Osteoblast (primary cell): ENCODE measurements around the gene RASD2. TPM values are rescaled to one million over a fixed set of nuclear protein-coding genes. Genes with fewer than 3 reads are reported as not detected.

Experiments
- DNase-seq: peaks from one replicate; pipeline ENCODE4 v3.0.0; 2011; ENCODE audit warnings: low spot score, mixed read lengths; ENCODE audit not compliant: insufficient read length; ENCODE audit errors: missing footprints
- H2AFZ ChIP-seq: 2 replicates; pipeline ENCODE4 v1.6.0; 2011; ENCODE audit warnings: mild to moderate bottlenecking, low read length
- H3K27ac ChIP-seq: 2 replicates; pipeline ENCODE4 v1.5.1; 2011; ENCODE audit warnings: mild to moderate bottlenecking, low read depth, low read length, moderate library complexity
- H3K27me3 ChIP-seq: 2 replicates; pipeline ENCODE4 v1.6.0; 2012; ENCODE audit warnings: mild to moderate bottlenecking, control low read depth, inconsistent platforms, low read length, moderate library complexity; ENCODE audit not compliant: insufficient read depth
- H3K36me3 ChIP-seq: 2 replicates; pipeline ENCODE4 v1.5.1; 2011; ENCODE audit warnings: mild to moderate bottlenecking, low read length, control low read depth, moderate library complexity; ENCODE audit not compliant: insufficient read depth
- H3K4me1 ChIP-seq: 2 replicates; pipeline ENCODE4 v1.5.1; 2011; ENCODE audit warnings: mild to moderate bottlenecking, low read length, control low read depth, moderate library complexity; ENCODE audit not compliant: insufficient read depth
- H3K4me2 ChIP-seq: 2 replicates; pipeline ENCODE4 v1.6.0; 2011; ENCODE audit warnings: mild to moderate bottlenecking, low read length; ENCODE audit not compliant: insufficient read depth
- H3K4me3 ChIP-seq: fragments of 200-600 bp; sonication (generic); 3 replicates; pipeline ENCODE4 v1.5.1; 2012; ENCODE audit warnings: mild to moderate bottlenecking, low read length, inconsistent platforms; ENCODE audit not compliant: insufficient read depth
- H3K79me2 ChIP-seq: 2 replicates; pipeline ENCODE4 v1.6.0; 2012; ENCODE audit warnings: mild to moderate bottlenecking, low read length, control low read depth, inconsistent platforms; ENCODE audit not compliant: insufficient read depth
- H3K9me3 ChIP-seq: 2 replicates; pipeline ENCODE4 v1.5.1; 2011; ENCODE audit warnings: low read depth, low read length, control low read depth
- H4K20me1 ChIP-seq: 2 replicates; pipeline ENCODE4 v1.6.0; 2012; ENCODE audit warnings: mild to moderate bottlenecking, low read length, control low read depth; ENCODE audit not compliant: insufficient read depth
- CTCF ChIP-seq: IDR thresholded peaks from 2 replicates; pipeline ENCODE4 v1.5.1; 2011; ENCODE audit warnings: mild to moderate bottlenecking, low read depth, low read length, moderate library complexity; ENCODE audit errors: extremely low read depth
- total RNA-seq: library from RNA; depleted of rRNA; stranded (reverse); fragments of >200 nt; gene quantifications from 2 replicates; pipeline ENCODE4 v1.2.3, GENCODE V29; 2012

The RASD2 gene
- total RNA-seq, 1 donor = under 0.01 TPM

GRCh38 chr22:35539910-35540594, 579 bp upstream of the RASD2 start:
- TF ChIP-seq CTCF = no peak
- Histone ChIP-seq H3K27ac (no peak overlapping the region), H3K4me1 (peaks cover 30% of the 10 kb centered on the region), H3K27me3 (peaks cover 11% of the 10 kb centered on the region), H3K4me2 (peak overlapping the region; percentile 93), H3K79me2 (no peaks in the 10 kb centered on the region), H2AFZ (peak overlapping the region; percentile 76), H3K9me3 (no peaks in the 10 kb centered on the region), H3K4me3 (peak overlapping the region; percentile 69), H4K20me1 (peaks cover 4% of the 10 kb centered on the region), H3K36me3 (no peaks in the 10 kb centered on the region)
- DNase-seq = peak; percentile 96

GRCh38 chr22:35541254-35541748, 670 bp downstream of the RASD2 start:
- H3K36me3 ChIP-seq = no peaks in the 10 kb centered on the region
- peak; percentile 89 for DNase-seq
- H2AFZ ChIP-seq = no peak overlapping the region
- H3K9me3 ChIP-seq = no peaks in the 10 kb centered on the region
- no peak overlapping the region for H3K27ac ChIP-seq
- peaks cover 22% of the 10 kb centered on the region for H3K4me1 ChIP-seq
- peaks cover 4% of the 10 kb centered on the region for H4K20me1 ChIP-seq
- H3K79me2 ChIP-seq = no peaks in the 10 kb centered on the region
- peak overlapping the region; percentile 93 for H3K4me2 ChIP-seq
- H3K27me3 ChIP-seq = peaks cover 11% of the 10 kb centered on the region
- TF ChIP-seq CTCF = no peak
- H3K4me3 ChIP-seq = peak overlapping the region; percentile 69

DNA sequence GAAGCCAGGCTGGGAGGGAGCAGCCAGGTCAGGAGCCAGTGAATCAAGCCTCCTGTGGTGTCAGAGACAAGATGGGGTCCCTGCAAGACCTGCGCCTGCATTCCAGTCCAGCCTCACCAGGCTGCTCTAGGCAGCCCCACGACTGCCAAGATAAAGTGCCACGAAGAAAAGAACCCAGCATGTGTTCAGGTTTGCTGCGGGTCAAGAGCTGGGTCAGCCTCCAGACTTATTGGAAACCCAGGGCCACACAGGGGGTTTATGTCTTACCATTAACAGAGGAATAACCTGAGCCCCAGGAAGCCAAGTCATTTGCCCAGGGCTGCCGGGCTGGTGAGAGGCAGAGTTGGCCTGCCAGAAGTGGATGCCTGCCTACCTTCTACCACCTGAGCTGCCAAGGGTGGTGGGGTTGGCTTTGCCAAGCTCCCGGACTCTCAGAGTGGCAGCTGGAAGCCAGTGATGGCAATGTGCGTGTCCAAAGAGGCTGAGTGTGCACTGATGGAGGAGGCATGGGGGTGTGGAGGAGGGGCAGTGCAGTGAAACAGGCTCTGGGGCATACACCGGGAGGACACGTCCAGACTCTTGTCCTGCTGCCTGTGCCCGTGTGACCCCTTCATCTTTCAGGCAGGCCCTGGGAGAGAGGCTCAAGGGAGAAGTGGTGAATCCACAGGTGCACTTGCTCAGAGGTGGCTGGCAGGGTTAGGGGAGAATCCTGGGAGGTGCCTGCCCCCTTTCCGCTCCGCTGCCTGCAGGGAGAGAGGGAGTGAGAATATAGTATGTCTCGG, 1.7 kb downstream of the RASD2 start:
- Histone ChIP-seq H3K4me2 (no peak overlapping the region), H3K4me3 (no peak overlapping the region), H3K79me2 (no peaks in the 10 kb centered on the region), H3K4me1 (peaks cover 15% of the 10 kb centered on the region), H3K27me3 (peaks cover 11% of the 10 kb centered on the region), H3K36me3 (no peaks in the 10 kb centered on the region), H4K20me1 (peaks cover 4% of the 10 kb centered on the region), H3K27ac (no peak overlapping the region), H2AFZ (no peak overlapping the region), H3K9me3 (no peaks in the 10 kb centered on the region)
- no peak for DNase-seq
- no peak for TF ChIP-seq CTCF

DNA sequence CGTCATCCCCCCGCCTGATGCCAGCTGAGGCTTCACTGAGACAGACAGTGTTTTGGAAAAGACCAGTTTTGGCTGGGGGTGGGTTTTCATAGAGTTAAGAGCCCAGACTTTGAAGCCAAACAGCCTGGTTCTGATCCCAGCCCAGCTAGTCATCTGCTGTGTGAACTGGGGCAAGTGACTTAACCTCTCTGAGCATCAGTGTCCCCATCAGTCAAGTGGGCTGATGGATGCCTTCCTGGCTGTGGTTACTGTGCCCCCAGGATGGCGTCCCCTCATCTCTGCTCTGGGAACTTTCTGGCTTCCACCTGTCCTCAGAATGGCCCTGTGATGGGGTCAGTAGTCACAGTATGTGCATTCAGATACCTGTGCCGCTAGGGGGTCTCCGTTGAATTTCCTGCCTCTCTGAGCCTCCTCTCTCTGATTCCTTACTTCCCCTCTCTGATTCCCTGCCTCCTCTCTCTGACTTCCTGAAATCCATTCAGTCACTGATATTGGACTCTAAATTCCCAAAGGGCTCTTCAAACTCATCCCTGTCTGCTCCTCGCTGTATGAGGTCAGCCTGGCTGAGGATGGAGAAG, 2.4 kb downstream of the RASD2 start:
- H3K36me3 ChIP-seq = no peaks in the 10 kb centered on the region
- H3K27ac ChIP-seq = no peak overlapping the region
- no peak overlapping the region for H3K4me3 ChIP-seq
- H3K4me1 ChIP-seq = peaks cover 15% of the 10 kb centered on the region
- H2AFZ ChIP-seq = no peak overlapping the region
- peaks cover 4% of the 10 kb centered on the region for H4K20me1 ChIP-seq
- no peaks in the 10 kb centered on the region for H3K79me2 ChIP-seq
- H3K9me3 ChIP-seq = no peaks in the 10 kb centered on the region
- no peak for DNase-seq
- TF ChIP-seq CTCF = no peak
- H3K27me3 ChIP-seq = peaks cover 11% of the 10 kb centered on the region
- no peak overlapping the region for H3K4me2 ChIP-seq
